OCI-LY7 (cell line): ENCODE results near the gene TAS2R40. TPM values are rescaled to one million over a fixed set of nuclear protein-coding genes. Genes with fewer than 3 reads are reported as not detected.

Experiments used
- BruUV-seq: library from RNA; stranded (reverse); fragments of 400-500 nt; replicated peaks from 2 replicates; lab custom pipeline; 2021; lab: Mats Ljungman, UMichigan
- CTCF ChIA-PET: fragments of 300-600 bp; sonication (Branson Sonifier 250); formaldehyde crosslinking; loops from one replicate; lab custom pipeline; 2022; ENCODE audit warnings: antibody characterized with exemption; ENCODE audit not compliant: unreplicated experiment; lab: Charles Lee
- POLR2A ChIA-PET: fragments of 300-600 bp; sonication (Branson Sonifier 250); formaldehyde crosslinking; loops from one replicate; lab custom pipeline; 2022; ENCODE audit warnings: antibody characterized with exemption; lab: Charles Lee
- DNase-seq: peaks from one replicate; pipeline ENCODE4 v3.0.0-alpha.2; 2015; ENCODE audit warnings: low spot score
- H2AFZ ChIP-seq: fragments of 200-600 bp; sonication (generic), shearing (Covaris generic); 2 replicates; pipeline ENCODE4 v1.6.1; 2014; ENCODE audit warnings: mild to moderate bottlenecking, antibody characterized with exemption, low read length, moderate library complexity
- H3K27ac ChIP-seq: fragments of 200-600 bp; sonication (generic); 2 replicates; pipeline ENCODE4 v1.5.1; 2014; ENCODE audit warnings: mixed run types, low read depth, mild to moderate bottlenecking, moderate library complexity, low read length, inconsistent platforms; ENCODE audit not compliant: poor library complexity, severe bottlenecking
- H3K36me3 ChIP-seq: fragments of 200-600 bp; sonication (generic); 2 replicates; pipeline ENCODE4 v1.6.1; 2014; ENCODE audit warnings: mild to moderate bottlenecking, antibody characterized with exemption, low read length, moderate library complexity, mixed read lengths; ENCODE audit not compliant: insufficient read depth
- H3K4me1 ChIP-seq: fragments of 200-600 bp; sonication (generic); 2 replicates; pipeline ENCODE4 v1.5.1; 2014; ENCODE audit warnings: mild to moderate bottlenecking, low read length; ENCODE audit not compliant: insufficient read depth, poor library complexity, severe bottlenecking
- H3K4me2 ChIP-seq: fragments of 200-600 bp; sonication (generic); 2 replicates; pipeline ENCODE4 v1.6.1; 2014; ENCODE audit warnings: mild to moderate bottlenecking, low read length
- H3K4me3 ChIP-seq: fragments of 200-600 bp; sonication (generic); 2 replicates; pipeline ENCODE4 v1.5.1; 2014; ENCODE audit warnings: mild to moderate bottlenecking, low read depth, low read length; ENCODE audit not compliant: poor library complexity, severe bottlenecking
- H3K79me2 ChIP-seq: fragments of 200-600 bp; sonication (generic); 2 replicates; pipeline ENCODE4 v1.6.1; 2016; ENCODE audit warnings: low read depth, mild to moderate bottlenecking, low read length, moderate library complexity, mixed read lengths; ENCODE audit not compliant: insufficient read depth
- H3K9me2 ChIP-seq: fragments of 200-600 bp; sonication (generic); 2 replicates; pipeline ENCODE4 v1.6.1; 2016; ENCODE audit warnings: mild to moderate bottlenecking, low read length, mixed read lengths; ENCODE audit not compliant: insufficient read depth
- H3K9me3 ChIP-seq: fragments of 200-600 bp; sonication (generic); 2 replicates; pipeline ENCODE4 v1.6.1; 2014; ENCODE audit warnings: mild to moderate bottlenecking, mixed run types, low read length, mixed read lengths
- H4K20me1 ChIP-seq: fragments of 200-600 bp; sonication (generic); 2 replicates; pipeline ENCODE4 v1.6.1; 2014; ENCODE audit warnings: mild to moderate bottlenecking, antibody characterized with exemption, low read length, moderate library complexity, mixed read lengths; ENCODE audit not compliant: insufficient read depth
- CTCF ChIP-seq: fragments of 200-600 bp; sonication (generic); conservative IDR thresholded peaks from 2 replicates; pipeline ENCODE4 v1.5.1; 2014; ENCODE audit warnings: mild to moderate bottlenecking, antibody characterized with exemption, low read length, moderate library complexity, mixed read lengths
- EZH2phosphoT487 ChIP-seq: fragments of 200-600 bp; sonication (generic); IDR thresholded peaks from 2 replicates; pipeline ENCODE4 v1.6.1; 2018; ENCODE audit warnings: low read depth, borderline replicate concordance, mild to moderate bottlenecking, mixed run types, antibody characterized with exemption, low read length, moderate library complexity, mixed read lengths
- intact Hi-C: fragments of 100-400 bp; cut with micrococcal nuclease; formaldehyde crosslinking; loops from one replicate; pipeline ENCODE4 v1.10.0; 2022; ENCODE audit not compliant: unreplicated experiment
- total RNA-seq, 2 experiments: library from RNA; depleted of rRNA in 1 of 2; stranded (reverse); fragments of >200 nt in 1 of 2; shearing (Covaris generic) in 1 of 2; gene quantifications; 2 replicates each; pipeline ENCODE4 v1.2.3, GENCODE V29; 2014 to 2022

TAS2R40 gene
- total RNA-seq, 2 experiments from 2014 or later: not detected

- no peak overlapping the region for H3K4me3 ChIP-seq
- H4K20me1 ChIP-seq: no peaks in the 10 kb centered on the region
- peaks cover 17% of the 10 kb centered on the region; the same call in 1 of the 2 replicates for H3K9me3 ChIP-seq
- no TSS peak for BruUV-seq
- intact Hi-C loops: no loop called here
- H3K4me2 ChIP-seq: no peak overlapping the region
- ChIA-PET POLR2A (no interaction called here), CTCF (no interaction called here)
- H3K9me2 ChIP-seq: no peaks in the 10 kb centered on the region
- DNase-seq: no peak
- H3K4me1 ChIP-seq: no peaks in the 10 kb centered on the region
- no peaks in the 10 kb centered on the region for H3K79me2 ChIP-seq
- H3K27ac ChIP-seq: no peak overlapping the region
- no peak for TF ChIP-seq CTCF
- no peak for TF ChIP-seq EZH2phosphoT487
- no peak overlapping the region for H2AFZ ChIP-seq
- no peaks in the 10 kb centered on the region for H3K36me3 ChIP-seq
These were observed 15.5 kb downstream of the TAS2R40 start for GRCh38 chr7:143237366-143237765.

- H3K27ac ChIP-seq: no peak overlapping the region
- CTCF ChIA-PET: no interaction called here
- intact Hi-C loops: no loop called here
- no peaks in the 10 kb centered on the region for H3K4me1 ChIP-seq
- H3K79me2 ChIP-seq: no peaks in the 10 kb centered on the region
- no peaks in the 10 kb centered on the region for H4K20me1 ChIP-seq
- no peak overlapping the region for H3K4me2 ChIP-seq
- no peak overlapping the region for H3K4me3 ChIP-seq
- BruUV-seq: no TSS peak
- POLR2A ChIA-PET: no interaction called here
- no peak overlapping the region for H2AFZ ChIP-seq
- no peak for DNase-seq
- TF ChIP-seq CTCF (no peak), EZH2phosphoT487 (no peak)
- peaks cover 12% of the 10 kb centered on the region; the same call in 1 of the 2 replicates for H3K9me3 ChIP-seq
- H3K36me3 ChIP-seq: no peaks in the 10 kb centered on the region
- H3K9me2 ChIP-seq: no peaks in the 10 kb centered on the region
These were observed 16.6 kb downstream of the TAS2R40 start for GRCh38 chr7:143238289-143238980.

- H3K36me3 ChIP-seq: no peaks in the 10 kb centered on the region
- no peaks in the 10 kb centered on the region for H3K79me2 ChIP-seq
- H4K20me1 ChIP-seq: no peaks in the 10 kb centered on the region
- DNase-seq: no peak
- intact Hi-C loops: loop anchor here (1.0 kb wide), 2 partner anchors 65 to 176 kb away; no protein-coding TSS in a partner anchor
- no peak overlapping the region for H3K4me2 ChIP-seq
- H3K27ac ChIP-seq: no peak overlapping the region
- peaks cover 12% of the 10 kb centered on the region; the same call in 1 of the 2 replicates for H3K9me3 ChIP-seq
- POLR2A ChIA-PET: interaction anchor here (0.6 to 1.1 kb wide), 5 partner anchors 9 to 379 kb away, joined by 4 to 7 read pairs (median 4); no protein-coding TSS in a partner anchor
- no TSS peak for BruUV-seq
- CTCF ChIA-PET: interaction anchor here (1.1 to 1.5 kb wide), 5 partner anchors 10 to 176 kb away, joined by 3 to 6 read pairs (median 4); no protein-coding TSS in a partner anchor
- TF ChIP-seq CTCF (no peak), EZH2phosphoT487 (no peak)
- no peak overlapping the region for H2AFZ ChIP-seq
- no peaks in the 10 kb centered on the region for H3K9me2 ChIP-seq
- no peaks in the 10 kb centered on the region for H3K4me1 ChIP-seq
- no peak overlapping the region for H3K4me3 ChIP-seq
These were observed 18.0 kb downstream of the TAS2R40 start for GRCh38 chr7:143239813-143240212.
